ENCODE measurements around the gene ISOC2.
"Not testable (repeated sequence)": the region's sequence is repeated elsewhere in the genome, so short reads cannot be mapped to it uniquely, and the experiment has no call there.

The ISOC2 gene

GRCh38 chr19:55424518-55424917 is 36.9 kb downstream of the ISOC2 start:
- TF ChIP-seq CTCF (conservative IDR thresholded peaks at IDR 0.05; ENCODE audit: low read depth, low read length), result no peak
- no peak overlapping the region for H3K4me3 ChIP-seq (ENCODE audit: low read depth, low read length)
- no peak for DNase-seq (ENCODE audit: low read depth)

- no peak for TF ChIP-seq CTCF (conservative IDR thresholded peaks at IDR 0.05; ENCODE audit: low read depth, low read length)
- H3K4me3 ChIP-seq (ENCODE audit: low read depth, low read length), result no peak overlapping the region
- no peak for DNase-seq (ENCODE audit: low read depth)
Observed at GRCh38 chr19:55423225-55424005, 38.0 kb downstream of the ISOC2 start.

GRCh38 chr19:55421281-55421680 is 40.2 kb downstream of the ISOC2 start:
- not testable (repeated sequence) for H3K4me3 ChIP-seq (ENCODE audit: low read depth, low read length); DNase-seq (ENCODE audit: low read depth)

- H3K4me3 ChIP-seq (ENCODE audit: low read depth, low read length), result no peak overlapping the region
- TF ChIP-seq CTCF (conservative IDR thresholded peaks at IDR 0.05; ENCODE audit: low read depth, low read length), result no peak
- no peak for DNase-seq (ENCODE audit: low read depth)
Observed at GRCh38 chr19:55419624-55420236, 41.7 kb downstream of the ISOC2 start.

- DNase-seq (ENCODE audit: low read depth), result no peak
- no peak for TF ChIP-seq CTCF (conservative IDR thresholded peaks at IDR 0.05; ENCODE audit: low read depth, low read length)
- no peak overlapping the region for H3K4me3 ChIP-seq (ENCODE audit: low read depth, low read length)
Observed at GRCh38 chr19:55419103-55419502, 42.3 kb downstream of the ISOC2 start.

- TF ChIP-seq CTCF (conservative IDR thresholded peaks at IDR 0.05; ENCODE audit: low read depth, low read length), result peak; percentile 91
- peak; percentile 92 for DNase-seq (ENCODE audit: low read depth)
- no peak overlapping the region for H3K4me3 ChIP-seq (ENCODE audit: low read depth, low read length)
Observed at GRCh38 chr19:55418185-55418584, 43.3 kb downstream of the ISOC2 start.

GRCh38 chr19:55410168-55410567 is 51.3 kb downstream of the ISOC2 start:
- no peak overlapping the region for H3K4me3 ChIP-seq (ENCODE audit: low read depth, low read length)
- TF ChIP-seq CTCF (conservative IDR thresholded peaks at IDR 0.05; ENCODE audit: low read depth, low read length), result no peak
- no peak for DNase-seq (ENCODE audit: low read depth)

- DNase-seq (ENCODE audit: low read depth); H3K4me3 ChIP-seq (ENCODE audit: low read depth, low read length): not testable (repeated sequence)
Observed at GRCh38 chr19:55409179-55409578, 52.3 kb downstream of the ISOC2 start.
